Neural cell (in vitro differentiated cells): ENCODE results near the gene INPPL1.

ENCODE experiments used
- EZH2 ChIP-seq: fragments of 200-600, 300-800 bp; shearing (Covaris generic), sonication (generic); IDR thresholded peaks from 2 replicates; pipeline ENCODE4 v1.6.1; 2014; ENCODE audit warnings: antibody characterized with exemption, low read length, borderline replicate concordance, mild to moderate bottlenecking; ENCODE audit not compliant: insufficient read depth, poor library complexity, severe bottlenecking
- SMC3 ChIP-seq: fragments of 450-650 bp; conservative IDR thresholded peaks from 2 replicates; pipeline ENCODE4 v1.6.1; 2014; ENCODE audit warnings: antibody characterized with exemption, mild to moderate bottlenecking, moderate library complexity; ENCODE audit not compliant: poor library complexity
- TF ChIP-seq, protein P1 (sequence below): fragments of 450-650 bp; IDR thresholded peaks from 2 replicates; pipeline ENCODE4 v1.5.1; 2014; ENCODE audit warnings: antibody characterized with exemption, mild to moderate bottlenecking, moderate library complexity; ENCODE audit not compliant: poor library complexity, severe bottlenecking
- TF ChIP-seq, protein P2 (sequence below): IDR thresholded peaks from 2 replicates; pipeline ENCODE4 v1.6.1; 2012; ENCODE audit warnings: borderline replicate concordance

DNA sequence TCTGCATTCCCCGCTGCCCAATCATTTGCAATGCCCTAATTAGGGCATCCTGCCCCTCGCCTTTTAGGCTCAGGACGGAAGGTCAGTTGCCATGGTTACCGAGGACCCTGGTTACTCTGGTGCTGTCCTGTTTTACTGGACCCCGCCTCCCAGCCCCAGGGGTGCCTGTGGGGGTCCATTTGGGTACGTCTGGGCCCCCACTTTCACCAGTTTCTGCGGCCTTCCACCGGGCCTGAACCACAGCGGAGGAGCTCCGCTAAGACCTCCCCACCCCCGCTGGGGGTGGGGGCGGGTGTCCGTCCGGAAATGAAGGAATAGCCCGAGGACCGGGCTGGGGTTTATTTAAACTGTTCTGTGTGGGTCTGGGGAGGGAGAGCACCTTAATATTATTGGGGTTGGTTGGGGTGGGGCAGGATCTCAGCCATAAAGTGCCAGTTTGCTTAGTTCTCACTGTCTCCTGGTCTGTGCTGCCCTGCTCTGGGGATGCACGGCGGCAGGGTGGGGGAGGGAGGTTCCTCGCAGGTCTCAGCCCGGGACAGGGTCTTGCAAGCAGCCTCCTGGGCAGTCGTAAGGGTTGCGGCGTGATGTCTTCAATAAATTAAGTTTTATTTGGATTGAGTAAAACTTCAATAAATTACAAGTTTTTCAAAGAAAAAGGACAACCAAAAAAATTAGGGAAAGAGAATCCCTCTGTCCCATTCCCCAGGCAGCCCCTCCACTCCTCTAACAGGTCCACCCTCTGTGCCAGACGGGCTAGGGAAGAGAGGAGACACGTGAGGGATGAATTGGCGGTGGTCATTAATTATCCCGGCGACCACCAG is 14.1 kb downstream of the INPPL1 start:
- TF ChIP-seq, protein P1, sequence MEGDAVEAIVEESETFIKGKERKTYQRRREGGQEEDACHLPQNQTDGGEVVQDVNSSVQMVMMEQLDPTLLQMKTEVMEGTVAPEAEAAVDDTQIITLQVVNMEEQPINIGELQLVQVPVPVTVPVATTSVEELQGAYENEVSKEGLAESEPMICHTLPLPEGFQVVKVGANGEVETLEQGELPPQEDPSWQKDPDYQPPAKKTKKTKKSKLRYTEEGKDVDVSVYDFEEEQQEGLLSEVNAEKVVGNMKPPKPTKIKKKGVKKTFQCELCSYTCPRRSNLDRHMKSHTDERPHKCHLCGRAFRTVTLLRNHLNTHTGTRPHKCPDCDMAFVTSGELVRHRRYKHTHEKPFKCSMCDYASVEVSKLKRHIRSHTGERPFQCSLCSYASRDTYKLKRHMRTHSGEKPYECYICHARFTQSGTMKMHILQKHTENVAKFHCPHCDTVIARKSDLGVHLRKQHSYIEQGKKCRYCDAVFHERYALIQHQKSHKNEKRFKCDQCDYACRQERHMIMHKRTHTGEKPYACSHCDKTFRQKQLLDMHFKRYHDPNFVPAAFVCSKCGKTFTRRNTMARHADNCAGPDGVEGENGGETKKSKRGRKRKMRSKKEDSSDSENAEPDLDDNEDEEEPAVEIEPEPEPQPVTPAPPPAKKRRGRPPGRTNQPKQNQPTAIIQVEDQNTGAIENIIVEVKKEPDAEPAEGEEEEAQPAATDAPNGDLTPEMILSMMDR, result no peak
- TF ChIP-seq SMC3 (no peak), EZH2 (no peak)
- TF ChIP-seq, protein P2, sequence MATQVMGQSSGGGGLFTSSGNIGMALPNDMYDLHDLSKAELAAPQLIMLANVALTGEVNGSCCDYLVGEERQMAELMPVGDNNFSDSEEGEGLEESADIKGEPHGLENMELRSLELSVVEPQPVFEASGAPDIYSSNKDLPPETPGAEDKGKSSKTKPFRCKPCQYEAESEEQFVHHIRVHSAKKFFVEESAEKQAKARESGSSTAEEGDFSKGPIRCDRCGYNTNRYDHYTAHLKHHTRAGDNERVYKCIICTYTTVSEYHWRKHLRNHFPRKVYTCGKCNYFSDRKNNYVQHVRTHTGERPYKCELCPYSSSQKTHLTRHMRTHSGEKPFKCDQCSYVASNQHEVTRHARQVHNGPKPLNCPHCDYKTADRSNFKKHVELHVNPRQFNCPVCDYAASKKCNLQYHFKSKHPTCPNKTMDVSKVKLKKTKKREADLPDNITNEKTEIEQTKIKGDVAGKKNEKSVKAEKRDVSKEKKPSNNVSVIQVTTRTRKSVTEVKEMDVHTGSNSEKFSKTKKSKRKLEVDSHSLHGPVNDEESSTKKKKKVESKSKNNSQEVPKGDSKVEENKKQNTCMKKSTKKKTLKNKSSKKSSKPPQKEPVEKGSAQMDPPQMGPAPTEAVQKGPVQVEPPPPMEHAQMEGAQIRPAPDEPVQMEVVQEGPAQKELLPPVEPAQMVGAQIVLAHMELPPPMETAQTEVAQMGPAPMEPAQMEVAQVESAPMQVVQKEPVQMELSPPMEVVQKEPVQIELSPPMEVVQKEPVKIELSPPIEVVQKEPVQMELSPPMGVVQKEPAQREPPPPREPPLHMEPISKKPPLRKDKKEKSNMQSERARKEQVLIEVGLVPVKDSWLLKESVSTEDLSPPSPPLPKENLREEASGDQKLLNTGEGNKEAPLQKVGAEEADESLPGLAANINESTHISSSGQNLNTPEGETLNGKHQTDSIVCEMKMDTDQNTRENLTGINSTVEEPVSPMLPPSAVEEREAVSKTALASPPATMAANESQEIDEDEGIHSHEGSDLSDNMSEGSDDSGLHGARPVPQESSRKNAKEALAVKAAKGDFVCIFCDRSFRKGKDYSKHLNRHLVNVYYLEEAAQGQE, result no peak
